Keratinocyte (primary cell): ENCODE results near the gene MAPK13. TPM values are rescaled to one million over a fixed set of nuclear protein-coding genes. Genes with fewer than 3 reads are reported as not detected.

ENCODE experiments used
- DNase-seq: peaks from one replicate; pipeline ENCODE4 v3.0.0-alpha.2; 2011; ENCODE audit warnings: low read depth, missing footprints, low spot score
- FAIRE-seq: peaks from 2 replicates; lab custom pipeline; 2011; peaks lifted over from hg19 to GRCh38; lab: Jason Lieb, UNC
- H2AFZ ChIP-seq: 2 replicates; pipeline ENCODE4 v1.6.0; 2012; ENCODE audit warnings: low read length, control low read depth, inconsistent platforms; ENCODE audit not compliant: control insufficient read depth
- H3K27ac ChIP-seq: 2 replicates; pipeline ENCODE4 v1.5.1; 2011; ENCODE audit warnings: low read length; ENCODE audit not compliant: control insufficient read depth, insufficient read depth
- H3K27me3 ChIP-seq: 3 replicates; pipeline ENCODE4 v1.6.0; 2011; ENCODE audit warnings: low read length; ENCODE audit not compliant: control insufficient read depth, insufficient read depth; ENCODE audit errors: extremely low read depth
- H3K36me3 ChIP-seq, 2 experiments: 2 replicates in 1 of 2; 3 replicates in 1 of 2; pipeline ENCODE4 v1.5.1; 2011; ENCODE audit warnings: low read length in 2 of 2, mild to moderate bottlenecking in 1 of 2; ENCODE audit not compliant: control insufficient read depth in 2 of 2, insufficient read depth in 2 of 2; ENCODE audit errors: extremely low read depth in 1 of 2
- H3K4me1 ChIP-seq: 3 replicates; pipeline ENCODE4 v1.5.1; 2011; ENCODE audit warnings: low read length; ENCODE audit not compliant: control insufficient read depth, insufficient read depth; ENCODE audit errors: extremely low read depth
- H3K4me2 ChIP-seq: 3 replicates; pipeline ENCODE4 v1.6.0; 2011; ENCODE audit warnings: low read depth, low read length; ENCODE audit not compliant: control insufficient read depth, insufficient read depth; ENCODE audit errors: extremely low read depth
- H3K4me3 ChIP-seq, 3 experiments: fragments of 200-600 bp in 1 of 3; sonication (generic) in 1 of 3; 2 replicates in 2 of 3; 3 replicates in 1 of 3; pipeline ENCODE4 v1.5.1; 2011 to 2016; ENCODE audit warnings: low read length in 3 of 3, mild to moderate bottlenecking in 3 of 3, control low read depth in 2 of 3, inconsistent platforms in 1 of 3, low read depth in 1 of 3, mixed read lengths in 1 of 3, mixed run types in 1 of 3, moderate library complexity in 1 of 3; ENCODE audit not compliant: control insufficient read depth in 2 of 3, insufficient read depth in 2 of 3; ENCODE audit errors: extremely low read depth in 1 of 3
- H3K79me2 ChIP-seq: 2 replicates; pipeline ENCODE4 v1.6.0; 2012; ENCODE audit warnings: low read length; ENCODE audit not compliant: control insufficient read depth, insufficient read depth
- H3K9ac ChIP-seq: 3 replicates; pipeline ENCODE4 v1.6.0; 2011; ENCODE audit warnings: low read length; ENCODE audit not compliant: control insufficient read depth, insufficient read depth; ENCODE audit errors: extremely low read depth
- H3K9me1 ChIP-seq: 3 replicates; pipeline ENCODE4 v1.6.0; 2011; ENCODE audit warnings: low read length; ENCODE audit not compliant: control insufficient read depth, insufficient read depth; ENCODE audit errors: extremely low read depth
- H3K9me3 ChIP-seq: 2 replicates; pipeline ENCODE4 v1.5.1; 2012; ENCODE audit warnings: low read depth, low read length; ENCODE audit not compliant: control insufficient read depth
- H4K20me1 ChIP-seq: 3 replicates; pipeline ENCODE4 v1.6.0; 2011; ENCODE audit warnings: low read length; ENCODE audit not compliant: control insufficient read depth, insufficient read depth; ENCODE audit errors: extremely low read depth
- EZH2 ChIP-seq: IDR thresholded peaks from one replicate; pipeline ENCODE4 v1.6.1; 2012; ENCODE audit warnings: inconsistent platforms, mild to moderate bottlenecking, low read length, moderate library complexity
- dilution Hi-C: fragments of 300-500 bp; cut with MboI; formaldehyde crosslinking; loops from one replicate; pipeline ENCODE4 v1.7.0; 2020; ENCODE audit warnings: low sequenced_read_pairs; ENCODE audit not compliant: extremely low pct_ligation_motif_present
- polyA plus RNA-seq, 5 experiments: library from polyadenylated mRNA; depleted of rRNA in 3 of 5; stranded (reverse) in 3 of 5; stranded (forward) in 1 of 5; unstranded in 1 of 5; fragments of >200 nt; gene quantifications; 1 replicate in 1 of 5; 2 replicates in 3 of 5; 3 replicates in 1 of 5; pipeline versions ENCODE4 v1.2.1 to v1.2.3, GENCODE V29; 2011 to 2012; ENCODE audit warnings: missing spikeins in 2 of 5, low read depth in 1 of 5, low replicate concordance in 1 of 5
- TF ChIP-seq, protein P1 (sequence below), 3 experiments: IDR thresholded peaks in 1 of 3; conservative IDR thresholded peaks in 1 of 3; optimal IDR thresholded peaks in 1 of 3; 2 replicates in 2 of 3; 3 replicates in 1 of 3; pipeline versions ENCODE3 to v1.5.1; 2011; ENCODE audit warnings: low read length in 3 of 3, mild to moderate bottlenecking in 3 of 3, moderate library complexity in 2 of 3, control low read depth in 1 of 3, inconsistent platforms in 1 of 3; ENCODE audit not compliant: insufficient read depth in 2 of 3; ENCODE audit errors: extremely low read depth in 1 of 3

The MAPK13 gene
- polyA plus RNA-seq, 1 donor (not counting 4 experiments of a cell fraction or from before 2014, with no cell fraction given), result 19.3 TPM

DNA sequence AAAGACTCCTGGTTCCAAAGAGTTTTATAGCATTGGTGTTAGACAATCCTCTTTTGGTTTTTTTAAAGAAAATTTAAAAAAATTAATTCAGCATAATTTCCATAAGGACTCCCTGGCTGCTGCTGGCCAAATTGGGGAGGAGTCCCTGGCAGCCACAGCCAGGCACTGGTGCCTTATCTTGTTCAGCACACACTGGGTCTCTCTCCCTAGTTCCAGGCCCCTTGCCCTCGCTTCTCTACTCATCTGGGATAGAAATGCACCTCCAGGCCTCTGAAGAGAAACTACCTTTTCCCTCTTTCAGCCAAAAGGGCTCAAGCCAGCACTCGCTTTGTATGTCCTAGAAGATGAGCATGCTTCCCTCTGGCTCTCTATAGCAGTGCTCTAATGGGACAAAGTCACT lies 13.4 kb upstream of the MAPK13 start:
- FAIRE-seq (no peak), DNase-seq (no peak)
- H3K9ac ChIP-seq, result no peak overlapping the region
- no peak for TF ChIP-seq EZH2
- TF ChIP-seq, protein P1, sequence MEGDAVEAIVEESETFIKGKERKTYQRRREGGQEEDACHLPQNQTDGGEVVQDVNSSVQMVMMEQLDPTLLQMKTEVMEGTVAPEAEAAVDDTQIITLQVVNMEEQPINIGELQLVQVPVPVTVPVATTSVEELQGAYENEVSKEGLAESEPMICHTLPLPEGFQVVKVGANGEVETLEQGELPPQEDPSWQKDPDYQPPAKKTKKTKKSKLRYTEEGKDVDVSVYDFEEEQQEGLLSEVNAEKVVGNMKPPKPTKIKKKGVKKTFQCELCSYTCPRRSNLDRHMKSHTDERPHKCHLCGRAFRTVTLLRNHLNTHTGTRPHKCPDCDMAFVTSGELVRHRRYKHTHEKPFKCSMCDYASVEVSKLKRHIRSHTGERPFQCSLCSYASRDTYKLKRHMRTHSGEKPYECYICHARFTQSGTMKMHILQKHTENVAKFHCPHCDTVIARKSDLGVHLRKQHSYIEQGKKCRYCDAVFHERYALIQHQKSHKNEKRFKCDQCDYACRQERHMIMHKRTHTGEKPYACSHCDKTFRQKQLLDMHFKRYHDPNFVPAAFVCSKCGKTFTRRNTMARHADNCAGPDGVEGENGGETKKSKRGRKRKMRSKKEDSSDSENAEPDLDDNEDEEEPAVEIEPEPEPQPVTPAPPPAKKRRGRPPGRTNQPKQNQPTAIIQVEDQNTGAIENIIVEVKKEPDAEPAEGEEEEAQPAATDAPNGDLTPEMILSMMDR (optimal IDR thresholded peaks at IDR 0.05 in 1 of 3, IDR thresholded peaks at IDR 0.05 in 1 of 3, conservative IDR thresholded peaks at IDR 0.05 in 1 of 3; ENCODE audit: extremely low read depth in 1 of 3, insufficient read depth in 2 of 3, low read length in 3 of 3), result no peak
- H3K4me1 ChIP-seq, result peaks cover 12% of the 10 kb centered on the region
- no peak overlapping the region for H3K4me3 ChIP-seq
- no peaks in the 10 kb centered on the region for H3K9me1 ChIP-seq
- H3K9me3 ChIP-seq, result no peaks in the 10 kb centered on the region
- no peaks in the 10 kb centered on the region for H3K27me3 ChIP-seq
- H2AFZ ChIP-seq, result no peak overlapping the region
- H3K36me3 ChIP-seq, result peaks cover 0 to 5% of the 10 kb centered on the region in 2 experiments
- H3K27ac ChIP-seq, result no peak overlapping the region
- no peaks in the 10 kb centered on the region for H3K79me2 ChIP-seq
- H3K4me2 ChIP-seq, result no peak overlapping the region
- dilution Hi-C loops, result no loop called here
- no peaks in the 10 kb centered on the region for H4K20me1 ChIP-seq

DNA sequence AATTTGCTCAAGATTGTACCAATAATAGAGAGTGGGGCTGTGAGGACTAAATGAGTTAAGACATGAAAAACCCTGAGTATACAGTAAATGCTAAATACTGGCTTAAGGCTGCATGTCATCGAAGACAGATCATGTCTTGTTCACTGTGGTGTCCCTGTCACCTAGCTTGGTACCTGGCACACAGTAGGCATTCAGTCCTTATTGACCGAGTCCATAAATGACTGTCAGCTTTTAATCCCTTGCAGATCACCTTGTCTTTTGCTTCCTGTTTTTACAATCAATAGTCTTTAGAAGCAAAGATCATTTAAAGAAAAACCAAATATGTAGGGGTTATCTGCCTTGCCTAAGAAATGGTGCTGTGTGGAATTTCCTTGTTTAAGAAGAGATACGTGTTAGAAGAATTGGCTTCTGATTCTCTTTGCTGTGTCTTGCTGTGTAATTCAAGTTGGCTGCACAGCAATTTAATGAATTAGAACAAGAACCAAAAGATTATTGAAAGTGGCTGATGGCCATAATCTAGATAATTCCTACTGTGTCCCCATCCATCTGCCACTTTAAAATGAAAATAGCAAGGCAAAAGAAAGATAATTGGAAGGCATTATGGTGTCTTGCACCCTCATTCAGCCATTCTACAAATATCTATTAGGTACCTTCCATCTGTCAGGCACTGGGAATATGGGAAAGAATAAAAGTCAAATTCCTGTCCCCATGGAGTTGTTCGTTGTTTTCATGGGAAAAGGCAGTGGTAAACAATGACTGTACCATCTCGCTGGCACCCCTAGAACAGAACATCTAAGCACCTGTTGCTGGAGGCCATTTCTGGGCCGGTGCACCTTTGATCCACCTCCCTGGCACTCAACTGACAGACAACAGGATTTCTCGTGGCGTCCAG lies 12.4 kb upstream of the MAPK13 start:
- DNase-seq (no peak), FAIRE-seq (no peak)
- H3K36me3 ChIP-seq, result peaks cover 0 to 5% of the 10 kb centered on the region in 2 experiments
- dilution Hi-C loops, result no loop called here
- peaks cover 12% of the 10 kb centered on the region for H3K4me1 ChIP-seq
- no peak overlapping the region for H3K4me2 ChIP-seq
- no peak overlapping the region for H3K27ac ChIP-seq
- no peaks in the 10 kb centered on the region for H3K9me1 ChIP-seq
- H3K79me2 ChIP-seq, result no peaks in the 10 kb centered on the region
- no peak overlapping the region for H2AFZ ChIP-seq
- H3K9me3 ChIP-seq, result no peaks in the 10 kb centered on the region
- H4K20me1 ChIP-seq, result no peaks in the 10 kb centered on the region
- no peak overlapping the region for H3K9ac ChIP-seq
- no peaks in the 10 kb centered on the region for H3K27me3 ChIP-seq
- H3K4me3 ChIP-seq, result no peak overlapping the region
- TF ChIP-seq, protein P1 (optimal IDR thresholded peaks at IDR 0.05 in 1 of 3, IDR thresholded peaks at IDR 0.05 in 1 of 3, conservative IDR thresholded peaks at IDR 0.05 in 1 of 3; ENCODE audit: extremely low read depth in 1 of 3, insufficient read depth in 2 of 3, low read length in 3 of 3), result no peak
- TF ChIP-seq EZH2, result no peak
